Bladder microvascular endothelial cell (primary cell): ENCODE results near the gene UBE2V1. TPM values are rescaled to one million over a fixed set of nuclear protein-coding genes. Genes with fewer than 3 reads are reported as not detected.

Source experiments
- total RNA-seq: library from RNA; depleted of rRNA; stranded (reverse); fragments of >200 nt; gene quantifications from 2 replicates; pipeline ENCODE4 v1.2.3, GENCODE V29; 2014

The UBE2V1 gene
- total RNA-seq = 27.4 and 54.0 TPM in 2 replicates

GRCh38 chr20:50112512-50113419, at the start of gene UBE2V1:
Gene UBE2V1, minus strand, starts transcription at chr20:50113150. Its CDS starts 22 bp downstream, at chr20:50113128.

GRCh38 chr20:50153500-50154377, 40.8 kb upstream of the UBE2V1 start, which contains the start of gene PEDS1:
Gene PEDS1, minus strand, starts transcription at chr20:50153723. Its CDS starts 86 bp downstream, at chr20:50153637.

Other genes starting within 250 kb of the UBE2V1 start
- gene SPATA2, start 197.6 kb downstream of the UBE2V1 start, total RNA-seq = 0.65 and 2.2 TPM in 2 replicates
- 25.1 and 46.3 TPM in 2 replicates for gene RNF114, start 176.8 kb downstream of the UBE2V1 start, total RNA-seq
- 0.65 and 1.4 TPM in 2 replicates for gene SNAI1, start 130.2 kb downstream of the UBE2V1 start, total RNA-seq
- gene PEDS1, start 40.6 kb upstream of the UBE2V1 start, total RNA-seq = 9.6 and 15.4 TPM in 2 replicates
- 4.0 and 16.6 TPM in 2 replicates for gene CEBPB, start 77.7 kb upstream of the UBE2V1 start, total RNA-seq